Stimulated activated CD4-positive, alpha-beta T cell treated with anti-CD3 and anti-CD28 coated beads, Interleukin-1b, Interleukin-23, amount 100 ng/mL, for 24 hours (primary cell): ENCODE measurements around the gene CYBB.

ENCODE experiments used
- DNase-seq, 4 experiments: peaks; one replicate each; pipeline ENCODE4 v3.0.0-alpha.2; 2020; ENCODE audit warnings: low read depth in 4 of 4, low spot score in 1 of 4

Gene CYBB

GRCh38 chrX:37785569-37785968 is 5.7 kb downstream of the CYBB start:
- DNase-seq, result no peak

GRCh38 chrX:37786624-37787422 is 7.0 kb downstream of the CYBB start:
- no peak for DNase-seq

- no peak for DNase-seq
These were observed 7.6 kb downstream of the CYBB start for GRCh38 chrX:37787423-37787869.

DNA sequence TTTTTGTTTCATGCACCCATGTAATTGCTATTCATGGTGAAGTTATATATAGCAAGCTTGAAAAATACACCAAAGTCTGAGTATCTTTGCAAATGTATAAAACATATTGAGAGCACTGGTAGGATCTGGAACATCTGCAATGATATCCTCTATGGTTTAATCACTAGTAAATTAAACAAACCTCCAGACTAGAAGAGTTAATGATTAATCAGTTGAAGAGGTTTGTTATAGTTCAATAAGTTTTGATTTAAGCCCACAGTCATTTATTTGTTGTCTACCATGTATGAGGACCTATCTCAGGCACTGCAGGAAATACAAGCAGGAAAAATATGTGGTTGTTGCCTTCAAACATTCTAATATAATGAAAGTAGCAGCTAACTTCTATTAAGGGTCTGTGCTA is 16.5 kb downstream of the CYBB start:
- DNase-seq, result no peak

- no peak for DNase-seq
These were observed 16.9 kb downstream of the CYBB start for GRCh38 chrX:37796805-37797204.

DNA sequence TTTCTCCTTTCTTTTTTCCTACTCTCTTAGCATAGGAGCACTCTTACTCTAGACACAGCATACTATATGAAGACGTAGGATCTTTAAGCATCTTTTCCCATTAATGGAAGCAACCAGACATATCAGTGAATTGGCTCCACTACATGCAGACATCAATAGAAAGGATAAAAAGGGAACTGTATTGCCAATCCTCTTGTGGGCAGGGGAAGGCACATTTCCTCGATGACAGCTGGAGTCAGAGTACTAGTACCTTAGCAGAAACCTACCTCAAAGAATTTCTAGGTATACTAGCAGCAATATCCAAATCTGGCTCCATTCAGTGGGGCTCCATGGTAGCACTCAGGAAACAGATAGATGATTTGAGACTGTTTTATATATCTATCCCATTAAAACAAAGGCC is 20.1 kb downstream of the CYBB start:
- DNase-seq, result no peak

DNA sequence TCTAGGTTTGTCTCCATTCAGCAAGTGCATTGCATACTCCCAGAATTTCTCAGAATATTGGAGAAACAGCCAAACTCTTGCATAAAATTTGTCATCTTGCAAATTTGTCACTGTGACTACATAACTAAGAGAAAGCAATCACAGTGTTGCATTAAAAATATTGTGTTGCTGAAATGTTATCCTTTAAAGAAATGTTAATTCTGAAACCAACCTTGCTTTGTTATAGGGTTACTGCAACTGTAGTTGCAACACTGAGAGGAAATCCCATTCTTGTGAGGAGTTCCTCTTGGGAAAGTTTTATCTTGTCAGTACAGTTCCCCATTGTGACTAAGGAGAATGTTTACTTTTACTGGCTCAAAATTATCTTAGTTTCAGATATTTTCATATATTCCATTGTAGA is 20.9 kb downstream of the CYBB start:
- DNase-seq, result no peak

DNA sequence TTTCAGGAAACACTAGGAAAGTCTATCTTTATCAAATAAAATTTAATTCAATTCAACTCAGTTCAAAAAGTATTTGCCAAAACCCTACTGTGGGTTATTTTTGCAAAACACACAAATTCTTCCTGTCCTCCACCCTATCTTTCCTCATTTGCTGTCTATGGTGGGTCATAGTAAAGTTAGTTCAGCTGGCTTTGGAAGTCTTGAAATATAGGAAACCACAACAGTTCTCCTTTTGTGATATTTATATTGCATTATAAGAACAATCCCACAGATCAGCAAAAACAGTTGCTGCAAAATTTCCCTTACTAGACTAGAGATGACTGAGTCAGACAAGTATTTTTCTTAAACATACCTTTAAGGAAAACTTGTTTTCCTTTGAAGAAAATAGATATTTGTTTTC is 22.2 kb downstream of the CYBB start:
- DNase-seq, result no peak

GRCh38 chrX:37803057-37803456 is 23.2 kb downstream of the CYBB start:
- DNase-seq, result no peak

- DNase-seq, result no peak
These were observed 30.1 kb downstream of the CYBB start for GRCh38 chrX:37809970-37810369.

DNA sequence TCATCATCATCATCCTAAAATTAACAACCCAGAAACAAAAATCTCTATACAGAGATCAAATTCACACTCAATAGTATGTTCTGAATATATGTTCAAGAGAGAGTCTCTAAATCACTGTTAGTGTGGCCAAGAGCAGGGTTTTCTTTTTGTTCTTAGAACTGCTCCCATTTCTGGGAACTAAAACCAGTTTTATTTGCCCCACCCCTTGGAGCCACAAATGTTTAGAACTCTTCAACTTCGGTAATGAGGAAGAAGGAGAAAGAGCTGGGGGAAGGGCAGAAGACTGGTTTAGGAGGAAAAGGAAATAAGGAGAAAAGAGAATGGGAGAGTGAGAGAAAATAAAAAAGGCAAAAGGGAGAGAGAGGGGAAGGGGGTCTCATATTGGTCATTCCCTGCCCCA is 32.3 kb downstream of the CYBB start:
- no peak for DNase-seq

DNA sequence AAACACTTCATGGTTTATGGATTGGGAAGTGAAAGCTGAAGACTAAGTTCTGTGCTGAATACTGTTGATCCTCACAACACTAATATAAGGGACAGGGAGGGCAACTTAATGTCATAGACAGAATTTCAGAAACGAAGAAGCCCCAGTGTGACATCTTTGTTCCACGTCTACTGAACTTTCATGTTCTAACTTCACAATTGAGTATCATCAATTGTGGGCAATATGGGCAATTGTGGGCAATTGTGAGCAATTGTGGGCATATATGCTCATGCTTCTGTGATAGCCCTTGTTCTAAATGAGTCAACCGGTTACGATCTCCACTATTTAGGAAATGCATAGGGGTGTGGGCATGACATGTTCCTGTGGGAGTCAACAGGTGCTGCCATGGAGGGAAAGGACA is 33.7 kb downstream of the CYBB start:
- no peak for DNase-seq

DNA sequence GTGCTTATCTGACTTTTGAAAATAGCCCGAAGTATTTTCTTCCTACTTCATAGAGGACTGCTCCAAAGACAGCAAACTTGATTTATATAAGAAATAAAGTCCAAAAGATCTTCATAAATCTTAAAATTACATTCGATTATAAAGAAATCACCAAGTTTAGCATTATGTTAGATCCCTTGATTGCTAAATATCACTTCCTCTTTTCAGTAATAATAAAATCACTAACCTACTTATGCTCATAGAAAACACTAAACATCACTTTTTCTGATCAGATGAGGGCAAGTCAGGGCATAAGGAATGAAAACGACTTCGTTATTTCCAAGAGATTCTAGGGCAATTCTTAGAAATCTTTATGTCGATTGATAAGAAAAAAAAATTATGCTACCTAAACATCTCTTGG is 35.5 kb downstream of the CYBB start:
- no peak for DNase-seq

GRCh38 chrX:37816766-37817165 is 36.9 kb downstream of the CYBB start:
- no peak for DNase-seq

- no peak for DNase-seq
These were observed 37.3 kb downstream of the CYBB start for GRCh38 chrX:37817176-37817575.

DNA sequence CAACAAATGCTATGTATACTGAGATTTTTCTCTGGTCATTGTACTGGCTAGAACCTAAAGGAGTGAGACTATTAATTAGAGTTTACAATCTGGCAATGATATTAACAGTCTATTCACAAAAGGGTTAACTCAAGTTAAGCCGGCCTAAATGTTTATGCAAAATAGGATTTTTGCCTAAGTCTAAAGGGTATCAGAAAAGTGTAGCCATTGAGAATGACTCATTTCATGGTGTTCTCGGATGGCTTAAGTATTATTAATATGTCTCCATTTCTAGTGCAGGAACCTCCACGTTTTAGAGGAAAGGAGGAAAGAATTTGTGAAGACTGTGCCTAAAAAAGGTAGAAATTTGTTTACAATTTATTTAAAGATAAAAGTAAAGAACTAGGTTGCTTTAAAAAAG is 37.7 kb downstream of the CYBB start:
- no peak for DNase-seq

DNA sequence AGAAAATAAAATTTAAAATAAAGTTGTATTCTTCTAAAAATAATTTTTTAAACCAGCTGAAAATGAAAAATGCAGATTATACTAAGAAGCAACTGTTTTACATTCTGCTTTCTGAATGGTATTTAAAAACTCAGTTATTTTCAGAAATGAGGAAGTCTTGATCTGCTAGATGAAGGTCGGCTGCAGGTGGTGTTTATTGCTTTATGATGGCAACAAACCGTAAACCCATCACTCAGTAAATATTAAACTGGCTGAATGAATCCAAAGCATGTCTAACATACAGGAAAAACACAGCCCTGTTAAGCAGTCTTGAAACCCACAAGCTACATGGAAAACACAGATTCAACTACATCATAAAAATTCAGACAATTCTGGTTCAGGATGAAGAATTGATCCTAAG is 38.2 kb downstream of the CYBB start:
- no peak for DNase-seq

- DNase-seq, result no peak
These were observed 40.8 kb downstream of the CYBB start for GRCh38 chrX:37820646-37821045.

GRCh38 chrX:37824491-37825214 is 44.8 kb downstream of the CYBB start:
- no peak for DNase-seq

DNA sequence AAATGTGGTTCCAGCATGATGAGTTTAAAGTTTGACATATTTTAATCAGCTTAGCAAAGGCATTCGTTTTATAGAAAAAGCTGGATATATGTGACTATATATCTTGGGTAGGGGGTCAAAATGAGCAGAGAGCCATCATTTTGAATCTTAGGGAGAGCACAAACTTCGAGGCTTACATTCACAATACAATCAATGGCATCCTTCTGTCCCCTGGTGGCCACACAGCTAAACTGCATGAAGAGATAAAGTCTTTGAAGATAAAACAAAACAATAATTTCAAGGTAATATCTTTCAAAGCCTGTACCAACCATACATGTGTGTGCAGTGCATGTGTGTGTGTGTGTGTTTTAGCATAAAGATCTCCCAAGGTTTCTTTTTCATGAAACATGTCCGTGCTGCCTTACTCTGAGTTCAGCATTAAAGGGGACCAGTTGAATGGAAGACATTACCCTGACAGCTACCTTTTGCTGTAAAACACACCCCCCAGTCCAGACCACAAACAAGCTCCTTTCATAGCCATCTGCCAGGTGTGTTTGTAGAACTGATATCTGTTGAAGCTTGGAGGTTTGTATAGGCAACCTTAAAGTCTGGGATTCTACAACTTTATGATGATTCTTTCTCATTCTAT is 45.5 kb downstream of the CYBB start:
- peak in 3 of 4 experiments; percentile 10 to 25 (median 21) for DNase-seq

DNA sequence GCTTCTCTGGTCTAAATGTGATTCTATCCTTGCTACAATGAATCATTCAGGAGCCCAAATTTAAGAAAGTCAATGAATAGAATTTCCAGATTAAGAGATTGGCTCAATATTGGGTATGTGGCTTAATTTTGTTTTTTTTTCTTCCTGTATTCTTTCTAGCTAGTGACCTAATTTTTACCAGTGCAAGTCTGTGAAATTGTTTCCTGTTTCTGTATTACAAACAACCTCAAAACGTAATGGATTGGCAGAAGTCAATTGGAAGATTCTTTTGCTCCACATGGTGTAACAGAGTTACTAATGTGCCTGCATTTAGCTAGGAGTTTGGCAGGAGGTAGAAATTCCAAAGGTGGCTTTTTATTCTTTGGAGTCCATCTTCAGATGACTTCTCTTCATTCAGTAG is 49.9 kb downstream of the CYBB start:
- no peak for DNase-seq

DNA sequence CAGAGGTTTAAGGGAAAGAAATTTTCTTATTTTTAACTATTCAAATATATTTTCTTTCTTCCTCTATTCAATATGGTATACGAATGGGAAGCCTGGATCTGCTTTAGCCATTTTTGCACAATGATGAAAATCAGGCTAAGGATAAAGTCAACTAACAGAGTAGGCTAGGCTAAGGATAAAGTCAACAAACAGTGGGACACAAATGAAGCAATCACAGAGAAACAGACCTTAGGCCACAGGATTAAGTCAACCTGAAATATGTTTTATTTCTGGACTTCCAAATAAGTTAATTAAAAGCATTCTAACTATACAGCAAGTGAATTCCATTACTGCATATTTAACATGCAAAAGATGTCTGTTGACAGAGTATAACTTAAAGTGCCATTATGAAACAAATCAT is 50.5 kb downstream of the CYBB start:
- no peak for DNase-seq
